K562 (cell line): ENCODE data around the gene PPIL4. TPM values are rescaled to one million over a fixed set of nuclear protein-coding genes. Genes with fewer than 3 reads are reported as not detected.

Experiments
- ATF3 ChIP-seq, 2 experiments: fragments of 450-650 bp in 1 of 2; sonication (generic) in 1 of 2; formaldehyde crosslinking in 1 of 2; IDR thresholded peaks in 1 of 2; conservative IDR thresholded peaks in 1 of 2; 2 replicates each; pipeline versions ENCODE4 v1.6.1 to v1.8.1; 2016 to 2023; ENCODE audit warnings: mild to moderate bottlenecking in 2 of 2, moderate library complexity in 2 of 2, inconsistent platforms in 1 of 2, missing genetic modification reagents in 1 of 2
- BRF1 ChIP-seq: IDR thresholded peaks from 3 replicates; pipeline ENCODE4 v1.6.1; 2011; ENCODE audit warnings: borderline replicate concordance, mild to moderate bottlenecking; ENCODE audit not compliant: insufficient read length; ENCODE audit errors: extremely low read depth
- CREB1 ChIP-seq, 2 experiments: sonication (generic) in 1 of 2; formaldehyde crosslinking in 1 of 2; IDR thresholded peaks; 2 replicates each; pipeline versions ENCODE4 v1.6.1 to v1.8.0; 2012 to 2022; ENCODE audit warnings: inconsistent platforms in 1 of 2, mild to moderate bottlenecking in 1 of 2, missing genetic modification reagents in 1 of 2, moderate library complexity in 1 of 2
- CREM ChIP-seq: IDR thresholded peaks from 2 replicates; pipeline ENCODE4 v1.6.1; 2014; ENCODE audit warnings: antibody characterized with exemption, low read depth
- CXXC5 ChIP-seq: fragments of 250-450 bp; sonication (Bioruptor Pico); IDR thresholded peaks from 2 replicates; pipeline ENCODE4 v1.8.0; 2022; ENCODE audit warnings: inconsistent platforms, mild to moderate bottlenecking, moderate library complexity
- HMBOX1 ChIP-seq: sonication (generic); IDR thresholded peaks from 2 replicates; pipeline ENCODE4 v1.6.1; 2016
- KAT2B ChIP-seq: IDR thresholded peaks from one replicate; pipeline ENCODE4 v1.6.1; 2012; ENCODE audit warnings: low read depth, mild to moderate bottlenecking, control low read depth, inconsistent platforms, low read length, moderate library complexity
- MYC ChIP-seq, 2 experiments: fragments of 250-450 bp in 1 of 2; sonication (Bioruptor Pico) in 1 of 2; IDR thresholded peaks; 2 replicates each; pipeline versions ENCODE4 v1.5.1 to v1.6.1; 2012 to 2021; ENCODE audit warnings: low read depth in 2 of 2, borderline replicate concordance in 1 of 2, improper control_type of control experiment in 1 of 2, low read length in 1 of 2, mild to moderate bottlenecking in 1 of 2, moderate library complexity in 1 of 2
- NR3C1 ChIP-seq: sonication (generic); formaldehyde crosslinking; IDR thresholded peaks from 2 replicates; pipeline ENCODE4 v1.8.1; 2022; ENCODE audit warnings: missing genetic modification reagents
- STAT5B ChIP-seq: fragments of 250-450 bp; sonication (Bioruptor Pico); IDR thresholded peaks from 2 replicates; pipeline ENCODE4 v1.8.0; 2021; ENCODE audit warnings: mild to moderate bottlenecking, inconsistent platforms
- TSHZ1 ChIP-seq: fragments of 250-450 bp; sonication (Bioruptor Pico); IDR thresholded peaks from 2 replicates; pipeline ENCODE4 v1.4.0; 2020; ENCODE audit warnings: mild to moderate bottlenecking, moderate library complexity
- USF2 ChIP-seq: sonication (generic); formaldehyde crosslinking; IDR thresholded peaks from 2 replicates; pipeline ENCODE4 v1.5.0; 2020; ENCODE audit warnings: missing genetic modification reagents
- ZNF282 ChIP-seq: sonication (generic); formaldehyde crosslinking; IDR thresholded peaks from 2 replicates; pipeline ENCODE4 v1.8.1; 2023; ENCODE audit warnings: missing genetic modification reagents
- ZNF57 ChIP-seq: fragments of 450-650 bp; formaldehyde crosslinking; IDR thresholded peaks from 2 replicates; pipeline ENCODE4 v1.4.0; 2020; ENCODE audit warnings: mild to moderate bottlenecking, moderate library complexity
- ZNF583 ChIP-seq: fragments of 250-450 bp; sonication (Bioruptor Pico); IDR thresholded peaks from 2 replicates; pipeline ENCODE4 v1.4.0; 2020
- polyA plus RNA-seq, 8 experiments: library from polyadenylated mRNA; depleted of rRNA in 4 of 8; stranded (reverse) in 5 of 8; unstranded in 3 of 8; fragments of >200 nt; fragmentation: Nextera tagmentation in 2 of 8; fragmentation: Illumina TruSeq in 1 of 8; extraction: Ambion mirVana in 2 of 8; extraction: Trizol in 1 of 8; gene quantifications; 2 replicates each; pipeline versions ENCODE4 v1.2.1 to v1.2.3, GENCODE V29; 2011 to 2014; ENCODE audit warnings: inconsistent platforms in 1 of 8, missing spikeins in 1 of 8
- total RNA-seq, 7 experiments: library from RNA; depleted of rRNA in 6 of 7; stranded (reverse); fragments of >200 nt in 6 of 7; fragmentation: Illumina TruSeq in 2 of 7; extraction: Trizol in 2 of 7; gene quantifications; 2 replicates each; pipeline versions ENCODE4 v1.2.1 to v1.2.3, GENCODE V29; 2011 to 2021; ENCODE audit warnings: low replicate concordance in 1 of 7
- TF ChIP-seq, protein P1 (sequence below): sonication (generic); formaldehyde crosslinking; IDR thresholded peaks from 2 replicates; pipeline ENCODE4 v1.9.0; 2022; ENCODE audit warnings: mild to moderate bottlenecking, missing genetic modification reagents
- TF ChIP-seq, protein P2 (sequence below): sonication (generic); formaldehyde crosslinking; IDR thresholded peaks from 2 replicates; pipeline ENCODE4 v1.8.0; 2022; ENCODE audit warnings: missing genetic modification reagents, mild to moderate bottlenecking, moderate library complexity, borderline replicate concordance

Gene PPIL4
- total and polyA plus RNA-seq, 9 of the 15 experiments (the other 6 are each of a cell fraction or from before 2014, with no cell fraction given) = 14.5 to 55.2 (median 45.9) TPM

- no peak for TF ChIP-seq ATF3 (IDR thresholded peaks at IDR 0.05)
- no peak for TF ChIP-seq ATF3 (CRISPR knock-in tag; conservative IDR thresholded peaks at IDR 0.05)
- no peak for TF ChIP-seq CREB1 (IDR thresholded peaks at IDR 0.05)
- TF ChIP-seq CREB1 (CRISPR knock-in tag; IDR thresholded peaks at IDR 0.05) = peak; percentile 40; the same call in 1 of the 2 replicates
- peak; percentile 79 for TF ChIP-seq CXXC5 (CRISPR knock-in tag)
- no peak for TF ChIP-seq ZNF583 (CRISPR knock-in tag)
- no peak for TF ChIP-seq ZNF57 (CRISPR knock-in tag)
- peak; percentile 55; the same call in 1 of the 2 replicates for TF ChIP-seq MYC (IDR thresholded peaks at IDR 0.05; ENCODE audit: low read depth, low read length)
- no peak for TF ChIP-seq MYC (CRISPR knock-in tag; IDR thresholded peaks at IDR 0.05; ENCODE audit: borderline replicate concordance, low read depth)
- TF ChIP-seq STAT5B (CRISPR knock-in tag) = no peak
- no peak for TF ChIP-seq BRF1
- TF ChIP-seq ZNF282 (CRISPR knock-in tag) = no peak
- TF ChIP-seq, protein P1, sequence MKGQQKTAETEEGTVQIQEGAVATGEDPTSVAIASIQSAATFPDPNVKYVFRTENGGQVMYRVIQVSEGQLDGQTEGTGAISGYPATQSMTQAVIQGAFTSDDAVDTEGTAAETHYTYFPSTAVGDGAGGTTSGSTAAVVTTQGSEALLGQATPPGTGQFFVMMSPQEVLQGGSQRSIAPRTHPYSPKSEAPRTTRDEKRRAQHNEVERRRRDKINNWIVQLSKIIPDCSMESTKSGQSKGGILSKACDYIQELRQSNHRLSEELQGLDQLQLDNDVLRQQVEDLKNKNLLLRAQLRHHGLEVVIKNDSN (CRISPR knock-in tag) = peak; percentile 88
- TF ChIP-seq HMBOX1 = no peak
- TF ChIP-seq NR3C1 (CRISPR knock-in tag) = peak; percentile 75; the same call in 1 of the 2 replicates
- peak; percentile 87 for TF ChIP-seq USF2
- TF ChIP-seq KAT2B = no peak
- TF ChIP-seq TSHZ1 (CRISPR knock-in tag) = no peak
- peak; percentile 36; the same call in 1 of the 2 replicates for TF ChIP-seq CREM
- TF ChIP-seq, protein P2, sequence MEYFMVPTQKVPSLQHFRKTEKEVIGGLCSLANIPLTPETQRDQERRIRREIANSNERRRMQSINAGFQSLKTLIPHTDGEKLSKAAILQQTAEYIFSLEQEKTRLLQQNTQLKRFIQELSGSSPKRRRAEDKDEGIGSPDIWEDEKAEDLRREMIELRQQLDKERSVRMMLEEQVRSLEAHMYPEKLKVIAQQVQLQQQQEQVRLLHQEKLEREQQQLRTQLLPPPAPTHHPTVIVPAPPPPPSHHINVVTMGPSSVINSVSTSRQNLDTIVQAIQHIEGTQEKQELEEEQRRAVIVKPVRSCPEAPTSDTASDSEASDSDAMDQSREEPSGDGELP = peak; percentile 70
Measured at GRCh38 chr6:149456311-149457021, 89.4 kb downstream of the PPIL4 start (continued).
